Measurements from ENCODE around the gene SGO1. TPM values are rescaled to one million over a fixed set of nuclear protein-coding genes. Genes with fewer than 3 reads are reported as not detected.

SGO1 gene
- total and polyA plus RNA-seq, 2 donors = 0.15 to 6.9 TPM

DNA sequence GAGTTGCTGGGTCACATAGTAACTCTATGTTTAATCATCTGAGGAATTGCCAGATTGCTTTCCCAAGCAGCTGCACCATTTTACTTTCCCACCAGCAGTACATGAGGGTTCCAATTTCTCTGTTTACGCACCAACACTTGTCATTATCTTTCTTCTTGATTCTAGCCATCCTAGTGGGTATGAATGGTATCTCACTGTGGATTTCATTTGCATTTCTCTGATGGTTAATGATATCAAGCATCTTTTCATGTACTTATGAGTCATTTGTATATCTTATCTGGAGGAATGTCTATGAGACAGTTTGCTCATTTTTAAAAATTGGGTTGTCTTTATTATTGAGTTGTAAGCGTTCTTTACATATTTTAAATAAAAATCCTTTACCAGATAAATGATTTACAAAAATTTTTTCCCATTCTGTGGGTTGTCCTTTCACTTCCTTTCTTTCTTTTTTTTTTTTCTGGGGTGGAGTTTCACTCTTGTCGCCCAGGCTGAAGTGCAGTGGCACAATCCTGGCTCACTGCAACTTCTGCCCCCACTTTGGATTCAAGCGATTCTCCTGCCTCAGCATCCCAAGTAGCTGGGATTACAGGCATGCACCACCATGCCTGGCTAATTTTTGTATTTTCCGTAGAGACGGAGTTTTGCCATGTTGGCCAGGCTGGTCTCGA lies 8.9 kb upstream of the SGO1 start:
- Histone ChIP-seq H3K36me3 (ENCODE audit: insufficient read depth) (no peaks in the 10 kb centered on the region), H3K4me3 (ENCODE audit: low read depth, low read length) (no peak overlapping the region), H3K4me1 (ENCODE audit: insufficient read depth) (no peaks in the 10 kb centered on the region), H3K27ac (ENCODE audit: low read depth) (no peak overlapping the region)
- no peak for DNase-seq (ENCODE audit: extremely low spot score)
- WGBS = 95% methylated on average over 7 of the region's 7 CpGs

- no peak for DNase-seq (ENCODE audit: extremely low spot score)
- H3K36me3 ChIP-seq (ENCODE audit: insufficient read depth) = no peaks in the 10 kb centered on the region
- H3K4me1 ChIP-seq (ENCODE audit: insufficient read depth) = no peaks in the 10 kb centered on the region
- WGBS = 62% methylated on average over 5 of the region's 5 CpGs
- no peak overlapping the region for H3K27ac ChIP-seq (ENCODE audit: low read depth)
- H3K4me3 ChIP-seq (ENCODE audit: low read depth, low read length) = no peak overlapping the region
These were observed 5.0 kb upstream of the SGO1 start for GRCh38 chr3:20190991-20191390.

DNA sequence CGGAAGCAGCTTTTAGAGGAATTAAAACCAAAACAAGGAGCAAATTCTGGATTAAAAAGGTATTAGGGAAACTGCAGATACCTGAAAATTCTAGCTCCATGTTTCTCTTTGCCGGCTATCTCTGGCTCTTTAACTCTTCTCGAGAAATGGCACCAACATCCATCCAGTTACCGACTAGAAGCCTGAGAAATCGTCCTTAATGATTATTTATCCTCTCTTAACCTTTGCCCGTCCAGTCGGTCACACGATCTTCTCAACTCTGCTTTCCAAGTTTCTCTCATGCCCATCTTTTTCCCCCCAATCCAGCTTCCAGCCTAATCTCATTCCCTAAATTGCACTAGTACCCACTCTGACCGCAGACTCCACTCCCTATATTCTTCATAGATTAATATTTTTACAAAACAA lies 596 bp upstream of the SGO1 start:
- WGBS = 1% methylated on average over 9 of the region's 9 CpGs
- no peaks in the 10 kb centered on the region for H3K4me1 ChIP-seq (ENCODE audit: insufficient read depth)
- H3K27ac ChIP-seq (ENCODE audit: low read depth) = peak overlapping the region; percentile 78
- DNase-seq (ENCODE audit: extremely low spot score) = no peak
- peak overlapping the region; percentile 47 for H3K4me3 ChIP-seq (ENCODE audit: low read depth, low read length)
- H3K36me3 ChIP-seq (ENCODE audit: insufficient read depth) = no peaks in the 10 kb centered on the region

DNA sequence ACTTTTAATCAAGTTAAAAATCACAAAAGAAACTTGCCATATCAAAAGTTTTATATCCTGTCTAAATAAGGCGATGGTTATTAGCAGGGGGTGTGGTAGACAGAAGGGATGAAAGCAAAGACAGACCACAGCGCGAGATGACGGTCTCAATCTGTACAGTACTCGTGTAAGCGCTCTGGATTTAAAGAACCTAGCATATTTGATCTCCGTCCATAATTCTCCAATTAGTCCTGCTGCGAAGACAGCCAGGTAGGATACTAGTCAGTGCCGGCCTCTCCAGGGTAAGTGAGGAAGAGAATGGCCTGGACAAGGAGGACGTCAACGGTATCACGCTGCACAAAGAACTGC lies 701 bp downstream of the SGO1 start:
- H3K4me3 ChIP-seq (ENCODE audit: low read depth, low read length) = peak overlapping the region; percentile 57
- H3K4me1 ChIP-seq (ENCODE audit: insufficient read depth) = no peaks in the 10 kb centered on the region
- WGBS = 2% methylated on average over 12 of the region's 12 CpGs
- H3K27ac ChIP-seq (ENCODE audit: low read depth) = no peak overlapping the region
- no peak for DNase-seq (ENCODE audit: extremely low spot score)
- H3K36me3 ChIP-seq (ENCODE audit: insufficient read depth) = no peaks in the 10 kb centered on the region

- no peak for DNase-seq (ENCODE audit: extremely low spot score)
- Histone ChIP-seq H3K4me3 (ENCODE audit: low read depth, low read length) (no peak overlapping the region), H3K27ac (ENCODE audit: low read depth) (no peak overlapping the region), H3K36me3 (ENCODE audit: insufficient read depth) (no peaks in the 10 kb centered on the region), H3K4me1 (ENCODE audit: insufficient read depth) (no peaks in the 10 kb centered on the region)
- 97% methylated on average over 4 of the region's 4 CpGs for WGBS
These were observed 3.8 kb downstream of the SGO1 start for GRCh38 chr3:20182206-20182605.

- Histone ChIP-seq H3K36me3 (ENCODE audit: insufficient read depth) (no peaks in the 10 kb centered on the region), H3K4me3 (ENCODE audit: low read depth, low read length) (no peak overlapping the region), H3K4me1 (ENCODE audit: insufficient read depth) (no peaks in the 10 kb centered on the region), H3K27ac (ENCODE audit: low read depth) (no peak overlapping the region)
- 86% methylated on average over 3 of the region's 3 CpGs for WGBS
- no peak for DNase-seq (ENCODE audit: extremely low spot score)
These were observed 4.7 kb downstream of the SGO1 start for GRCh38 chr3:20181276-20181675.

DNA sequence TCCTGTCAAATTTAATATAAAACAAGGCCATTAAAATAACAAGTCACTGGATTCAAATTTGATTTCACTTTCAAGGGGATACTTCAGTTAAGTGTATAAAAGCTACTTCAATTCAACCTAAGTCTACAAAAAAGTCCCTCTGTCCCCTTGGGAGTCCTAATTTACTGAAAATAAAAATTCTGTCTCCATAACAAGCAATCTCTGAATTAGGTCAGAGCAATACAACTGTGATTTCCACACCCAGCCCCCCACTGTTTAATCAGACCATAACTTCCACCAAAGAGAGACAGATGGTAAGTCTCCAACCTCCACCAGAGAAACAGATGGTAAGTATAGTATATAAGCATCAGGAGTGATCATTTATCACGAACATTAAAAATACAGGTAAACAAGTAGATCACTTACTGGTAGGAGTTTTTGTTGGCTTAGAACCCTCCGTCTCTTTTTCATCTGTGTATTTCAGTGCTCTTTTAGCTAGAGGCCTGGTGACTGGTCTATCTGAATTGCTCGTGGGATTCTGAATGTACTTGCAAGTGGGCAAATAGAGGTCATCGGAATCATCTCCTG lies 12.1 kb downstream of the SGO1 start:
- no peak overlapping the region for H3K4me3 ChIP-seq (ENCODE audit: low read depth, low read length)

GRCh38 chr3:20161714-20162113 lies 24.3 kb downstream of the SGO1 start:
- 92% methylated on average over 2 of the region's 2 CpGs for WGBS
- Histone ChIP-seq H3K4me3 (ENCODE audit: low read depth, low read length) (no peak overlapping the region), H3K27ac (ENCODE audit: low read depth) (no peak overlapping the region), H3K4me1 (ENCODE audit: insufficient read depth) (no peaks in the 10 kb centered on the region), H3K36me3 (ENCODE audit: insufficient read depth) (no peaks in the 10 kb centered on the region)
- no peak for DNase-seq (ENCODE audit: extremely low spot score)

More for the DNA sequence above, 12.1 kb downstream of the SGO1 start:
- Histone ChIP-seq H3K36me3 (ENCODE audit: insufficient read depth) (no peaks in the 10 kb centered on the region), H3K27ac (ENCODE audit: low read depth) (no peak overlapping the region), H3K4me1 (ENCODE audit: insufficient read depth) (no peaks in the 10 kb centered on the region)
- no peak for DNase-seq (ENCODE audit: extremely low spot score)
- 85% methylated on average over 4 of the region's 4 CpGs for WGBS

DNA sequence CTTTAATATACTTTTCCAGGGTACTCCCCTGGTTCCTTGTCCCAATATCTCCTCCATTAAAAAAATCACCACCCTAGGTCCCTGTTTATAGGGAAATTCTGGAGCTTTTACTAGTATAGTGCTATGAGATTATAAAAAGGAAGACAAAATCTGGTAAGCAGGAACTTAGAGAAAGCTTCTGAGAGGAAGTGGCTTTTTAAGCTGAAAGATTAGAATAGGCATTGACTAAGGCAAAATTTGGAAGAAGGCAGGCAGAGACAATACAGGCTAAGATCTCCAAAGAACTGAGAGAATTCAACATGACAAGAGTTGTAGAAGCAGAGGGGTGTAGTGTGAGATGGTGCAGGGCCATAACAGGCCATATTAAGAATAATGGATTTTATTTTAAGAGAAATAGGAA lies 25.8 kb downstream of the SGO1 start:
- no peak overlapping the region for H3K27ac ChIP-seq (ENCODE audit: low read depth)
- H3K4me1 ChIP-seq (ENCODE audit: insufficient read depth) = no peaks in the 10 kb centered on the region
- H3K36me3 ChIP-seq (ENCODE audit: insufficient read depth) = no peaks in the 10 kb centered on the region
- H3K4me3 ChIP-seq (ENCODE audit: low read depth, low read length) = no peak overlapping the region
- no peak for DNase-seq (ENCODE audit: extremely low spot score)

DNA sequence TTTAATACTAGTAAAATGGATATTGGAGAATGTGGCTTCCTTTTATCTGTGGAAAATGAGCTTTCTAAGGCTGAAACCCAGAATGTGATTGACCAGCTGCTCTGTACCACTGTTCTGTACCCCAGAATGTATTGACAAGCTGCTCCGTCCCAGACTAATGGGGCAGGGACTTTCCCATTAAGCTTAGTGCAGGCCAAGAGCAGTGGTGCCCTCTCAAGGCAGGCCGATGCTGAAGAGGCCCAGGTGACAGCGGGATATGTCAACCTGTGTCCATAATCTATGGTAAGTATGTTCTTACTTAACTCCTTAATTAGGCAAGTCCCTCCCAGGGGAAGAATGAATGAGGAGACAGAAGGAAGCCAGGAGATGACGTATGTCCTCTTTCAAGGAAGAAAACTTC lies 31.1 kb downstream of the SGO1 start:
- Histone ChIP-seq H3K36me3 (ENCODE audit: insufficient read depth) (peaks cover 2% of the 10 kb centered on the region), H3K4me1 (ENCODE audit: insufficient read depth) (no peaks in the 10 kb centered on the region), H3K4me3 (ENCODE audit: low read depth, low read length) (no peak overlapping the region), H3K27ac (ENCODE audit: low read depth) (no peak overlapping the region)
- 91% methylated on average over 4 of the region's 4 CpGs for WGBS
- no peak for DNase-seq (ENCODE audit: extremely low spot score)

DNA sequence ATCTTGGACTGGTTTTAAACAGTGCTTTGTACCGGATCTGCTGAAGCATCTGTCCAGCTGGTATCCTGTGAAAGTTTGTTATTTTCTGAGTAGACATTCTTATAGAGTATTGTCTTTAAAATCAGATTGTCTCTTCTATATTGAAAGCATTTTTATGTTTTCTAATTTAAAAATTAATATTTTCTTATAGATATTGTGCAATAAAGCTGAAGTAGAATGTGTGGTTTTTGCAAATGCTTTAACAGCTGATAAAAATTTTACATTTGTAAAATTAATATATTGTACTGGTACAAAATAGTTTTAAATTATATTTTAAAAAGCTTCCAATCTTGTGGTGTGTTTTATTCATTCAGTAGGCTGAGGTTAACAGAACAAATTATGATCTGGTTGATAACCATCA lies 31.9 kb downstream of the SGO1 start:
- WGBS = 80% methylated on average over 1 of the region's 1 CpG
- Histone ChIP-seq H3K27ac (ENCODE audit: low read depth) (no peak overlapping the region), H3K36me3 (ENCODE audit: insufficient read depth) (peaks cover 2% of the 10 kb centered on the region), H3K4me3 (ENCODE audit: low read depth, low read length) (no peak overlapping the region), H3K4me1 (ENCODE audit: insufficient read depth) (no peaks in the 10 kb centered on the region)
- no peak for DNase-seq (ENCODE audit: extremely low spot score)

DNA sequence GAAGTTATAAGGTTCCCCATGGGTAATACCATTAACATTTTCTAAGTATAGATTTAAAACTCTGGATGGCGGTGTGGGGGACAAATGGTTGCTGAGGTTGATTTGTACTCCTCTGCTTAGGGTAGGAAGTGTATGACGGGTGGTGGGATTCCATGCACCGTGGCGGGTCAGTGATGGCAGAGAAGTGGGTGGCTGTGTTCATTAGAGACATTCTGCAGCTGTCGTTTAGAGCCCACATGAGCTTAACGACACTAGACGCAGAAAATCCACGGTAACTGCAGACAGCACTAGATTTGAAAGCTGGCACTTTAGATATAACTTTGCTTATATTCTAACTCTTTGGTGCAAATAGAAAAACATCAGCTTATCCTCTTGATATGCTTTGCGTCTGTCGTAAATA lies 37.5 kb downstream of the SGO1 start:
- Histone ChIP-seq H3K27ac (ENCODE audit: low read depth) (no peak overlapping the region), H3K36me3 (ENCODE audit: insufficient read depth) (peaks cover 2% of the 10 kb centered on the region), H3K4me3 (ENCODE audit: low read depth, low read length) (no peak overlapping the region), H3K4me1 (ENCODE audit: insufficient read depth) (no peaks in the 10 kb centered on the region)
- no peak for DNase-seq (ENCODE audit: extremely low spot score)
- 65% methylated on average over 10 of the region's 10 CpGs for WGBS

- no peak overlapping the region for H3K27ac ChIP-seq (ENCODE audit: low read depth)
- H3K4me3 ChIP-seq (ENCODE audit: low read depth, low read length) = no peak overlapping the region
- no peak for DNase-seq (ENCODE audit: extremely low spot score)
- H3K36me3 ChIP-seq (ENCODE audit: insufficient read depth) = no peaks in the 10 kb centered on the region
- H3K4me1 ChIP-seq (ENCODE audit: insufficient read depth) = no peaks in the 10 kb centered on the region
These were observed 38.6 kb downstream of the SGO1 start for GRCh38 chr3:20147361-20147760.

DNA sequence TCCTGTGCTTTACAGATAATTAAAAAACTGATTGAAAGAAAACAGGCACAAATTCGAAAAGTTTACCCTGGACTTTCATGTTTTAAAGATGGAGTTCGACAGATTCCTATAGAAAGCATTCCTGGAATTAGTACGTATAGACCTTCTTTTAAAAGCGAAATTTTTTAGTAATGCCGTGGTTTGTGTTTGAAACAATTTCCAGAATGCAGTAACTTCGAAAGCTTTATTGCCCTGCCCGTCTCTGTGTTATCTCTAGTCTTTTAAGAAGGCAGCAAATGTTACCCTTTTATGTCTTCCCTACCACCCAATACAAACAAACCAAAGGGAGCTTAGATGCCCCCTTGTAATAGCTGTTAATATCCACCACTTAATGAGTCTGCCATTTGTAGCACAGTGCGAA lies 39.7 kb downstream of the SGO1 start:
- Histone ChIP-seq H3K27ac (ENCODE audit: low read depth) (no peak overlapping the region), H3K4me3 (ENCODE audit: low read depth, low read length) (no peak overlapping the region), H3K36me3 (ENCODE audit: insufficient read depth) (no peaks in the 10 kb centered on the region), H3K4me1 (ENCODE audit: insufficient read depth) (no peaks in the 10 kb centered on the region)
- WGBS = 45% methylated on average over 8 of the region's 8 CpGs
- DNase-seq (ENCODE audit: extremely low spot score) = no peak

DNA sequence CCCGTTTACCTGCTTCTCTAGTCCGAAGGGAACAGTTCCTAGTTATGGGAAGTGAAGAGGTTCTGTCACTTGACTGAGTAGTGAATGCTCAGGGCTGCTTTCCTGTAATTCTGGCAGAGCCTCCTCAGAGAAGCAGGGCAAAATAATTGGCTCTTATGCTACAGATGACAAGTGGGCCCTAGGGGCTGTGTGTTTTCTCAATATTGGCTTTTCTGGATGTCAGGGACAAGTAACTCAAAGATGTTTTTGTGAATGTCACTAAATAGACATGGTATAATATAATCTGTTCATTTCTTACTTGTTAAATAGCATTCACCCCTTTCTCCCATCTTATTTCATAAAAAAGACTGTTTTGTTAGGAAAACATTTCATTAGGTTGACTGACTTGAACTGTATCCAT lies 40.1 kb downstream of the SGO1 start:
- H3K4me1 ChIP-seq (ENCODE audit: insufficient read depth) = no peaks in the 10 kb centered on the region
- no peak overlapping the region for H3K4me3 ChIP-seq (ENCODE audit: low read depth, low read length)
- WGBS = 73% methylated on average over 2 of the region's 2 CpGs
- H3K36me3 ChIP-seq (ENCODE audit: insufficient read depth) = no peaks in the 10 kb centered on the region
- no peak overlapping the region for H3K27ac ChIP-seq (ENCODE audit: low read depth)
- no peak for DNase-seq (ENCODE audit: extremely low spot score)
